ENCODE measurements around the gene CLRN3.

Gene CLRN3

DNA sequence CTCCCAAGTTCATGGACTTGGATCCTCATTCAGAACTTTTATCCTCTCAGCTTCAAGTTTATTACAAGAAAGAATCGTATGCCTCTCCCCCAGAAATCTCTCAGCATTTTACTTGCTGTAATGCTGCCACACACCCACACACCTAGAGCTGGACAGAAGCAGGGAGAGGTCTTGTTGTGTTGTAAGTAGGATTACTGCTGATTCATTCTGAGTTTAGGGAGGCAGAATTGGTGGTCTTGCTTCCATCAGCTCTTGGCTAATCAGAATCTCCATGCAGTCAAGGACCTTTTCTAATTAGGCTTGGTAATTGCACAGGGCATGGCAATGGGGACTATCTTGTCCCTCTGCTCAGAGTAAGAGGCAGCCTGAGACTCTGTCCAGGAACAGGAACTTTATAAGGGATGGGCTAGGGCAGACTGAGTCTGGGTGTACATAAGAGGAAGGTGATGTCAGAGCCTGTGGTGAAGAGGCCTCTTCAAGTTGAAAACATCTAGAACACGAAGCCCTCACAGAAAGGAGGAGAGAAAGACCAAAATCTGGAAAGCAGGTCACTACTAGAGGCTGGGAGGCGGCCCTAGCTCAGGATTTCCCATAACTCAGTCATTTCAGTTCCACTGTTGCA, 7.1 kb upstream of the CLRN3 start:
- DNase-seq (ENCODE audit: low spot score) = peak; percentile 67

DNA sequence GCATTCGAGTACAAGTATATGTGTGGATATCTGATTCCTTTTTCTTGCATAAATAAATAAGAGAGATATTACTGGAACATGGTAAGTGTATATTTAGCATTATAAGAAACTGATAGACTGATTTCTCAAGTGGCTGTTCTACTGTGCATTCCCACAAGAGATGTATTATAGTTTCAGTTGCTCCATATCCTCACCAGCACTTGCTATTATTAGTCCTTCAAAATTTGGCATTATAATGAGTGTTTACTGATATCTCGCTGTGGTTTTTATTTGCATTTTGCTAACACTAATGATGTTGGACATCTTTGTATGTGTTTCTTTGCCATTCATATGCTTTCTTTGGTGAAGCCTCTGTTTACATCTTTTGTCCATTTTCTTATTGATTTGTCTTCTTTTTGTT, 4.4 kb upstream of the CLRN3 start:
- no peak for DNase-seq (ENCODE audit: low spot score)

DNA sequence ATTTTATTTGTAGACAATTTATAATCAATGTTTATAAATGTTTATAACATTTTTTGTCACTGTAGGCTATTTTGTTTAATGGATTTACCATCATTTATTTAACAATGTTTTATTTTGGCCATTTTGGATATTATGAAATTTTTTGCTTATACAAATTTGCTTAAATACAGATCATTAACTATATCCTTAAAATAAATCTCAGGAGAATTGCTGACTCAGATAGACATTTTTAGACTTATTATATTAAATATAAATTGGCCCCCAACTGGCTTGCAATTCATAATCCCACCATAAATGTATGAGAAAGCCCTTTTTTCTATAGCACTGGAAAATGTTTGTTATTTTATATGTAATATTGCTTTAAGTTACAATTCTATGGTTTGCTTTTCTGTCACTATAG, 3.8 kb upstream of the CLRN3 start:
- no peak for DNase-seq (ENCODE audit: low spot score)

GRCh38 chr10:127894146-127894545, 1.4 kb upstream of the CLRN3 start:
- no peak for DNase-seq (ENCODE audit: low spot score)

DNA sequence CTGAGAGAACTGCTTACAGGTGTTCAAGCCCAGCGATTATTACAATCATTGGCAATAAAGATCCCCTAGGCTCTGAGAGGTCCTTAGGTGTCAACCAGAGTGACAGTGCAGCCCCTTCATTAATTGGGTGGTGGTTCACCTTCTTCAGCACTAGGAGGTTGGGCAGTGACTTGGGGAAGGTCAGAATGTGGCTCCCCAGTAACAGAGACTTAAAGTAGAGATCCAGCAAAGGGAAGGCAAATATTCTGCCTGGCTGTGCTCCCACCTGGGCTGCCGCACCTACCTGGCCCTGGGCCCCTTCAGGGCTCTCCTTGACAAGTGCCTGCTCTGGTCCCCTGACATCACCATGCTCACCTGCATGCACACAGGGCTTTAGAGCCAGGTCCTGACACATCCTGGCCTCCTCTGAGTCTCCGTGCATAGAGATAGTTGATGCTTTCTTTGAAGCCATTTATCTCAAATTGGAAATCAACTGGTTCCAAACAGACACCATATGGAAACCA, 1.9 kb downstream of the CLRN3 start:
- no peak for DNase-seq (ENCODE audit: low spot score)

DNA sequence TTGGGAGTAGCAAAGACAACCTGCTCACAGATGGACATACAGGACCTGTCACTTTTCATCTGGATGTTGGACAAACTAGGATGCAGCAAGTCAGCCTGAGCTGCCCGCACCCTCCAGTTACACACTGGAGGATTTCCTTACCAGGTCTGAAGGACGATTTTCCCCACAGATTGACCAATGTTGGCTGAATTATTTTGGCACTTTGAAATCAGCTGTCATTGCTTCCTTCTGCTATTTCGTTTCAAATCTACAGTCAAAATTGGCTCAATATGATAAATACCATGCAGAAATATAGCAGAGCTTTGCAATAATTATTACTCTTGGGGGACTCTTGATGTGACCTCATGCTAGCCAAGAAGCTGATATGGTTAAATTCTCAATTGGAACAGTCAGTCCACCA, 2.5 kb downstream of the CLRN3 start:
- no peak for DNase-seq (ENCODE audit: low spot score)

DNA sequence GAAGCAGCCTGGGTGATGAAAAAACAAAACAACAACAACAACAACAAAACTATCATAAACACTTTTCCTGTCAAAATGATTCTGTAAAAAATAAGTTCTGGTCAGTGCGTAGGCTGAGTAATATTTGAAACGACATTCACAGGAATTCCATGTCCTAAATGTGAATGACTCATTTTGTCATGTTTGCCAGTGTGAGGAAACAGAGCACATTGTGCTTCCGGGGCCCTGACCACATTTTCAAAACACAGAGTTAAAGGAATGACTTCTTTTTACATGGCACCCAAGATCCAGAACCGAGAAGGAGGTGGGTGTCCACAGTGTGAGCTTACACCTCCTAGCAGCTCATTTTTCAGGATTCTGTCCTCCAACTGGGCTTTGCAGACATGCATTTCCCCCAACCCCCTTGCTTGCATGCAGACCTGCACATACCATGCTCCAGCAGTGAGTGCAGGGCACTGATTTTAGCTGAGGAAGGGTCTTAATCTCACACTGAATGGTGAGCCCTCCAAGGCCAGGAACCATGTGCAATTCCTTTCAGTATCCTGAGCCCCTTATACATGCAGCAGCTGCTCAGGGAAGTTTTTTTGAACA, 3.0 kb downstream of the CLRN3 start:
- no peak for DNase-seq (ENCODE audit: low spot score)

- no peak for DNase-seq (ENCODE audit: low spot score)
Observed at GRCh38 chr10:127888521-127889312, 4.0 kb downstream of the CLRN3 start.

DNA sequence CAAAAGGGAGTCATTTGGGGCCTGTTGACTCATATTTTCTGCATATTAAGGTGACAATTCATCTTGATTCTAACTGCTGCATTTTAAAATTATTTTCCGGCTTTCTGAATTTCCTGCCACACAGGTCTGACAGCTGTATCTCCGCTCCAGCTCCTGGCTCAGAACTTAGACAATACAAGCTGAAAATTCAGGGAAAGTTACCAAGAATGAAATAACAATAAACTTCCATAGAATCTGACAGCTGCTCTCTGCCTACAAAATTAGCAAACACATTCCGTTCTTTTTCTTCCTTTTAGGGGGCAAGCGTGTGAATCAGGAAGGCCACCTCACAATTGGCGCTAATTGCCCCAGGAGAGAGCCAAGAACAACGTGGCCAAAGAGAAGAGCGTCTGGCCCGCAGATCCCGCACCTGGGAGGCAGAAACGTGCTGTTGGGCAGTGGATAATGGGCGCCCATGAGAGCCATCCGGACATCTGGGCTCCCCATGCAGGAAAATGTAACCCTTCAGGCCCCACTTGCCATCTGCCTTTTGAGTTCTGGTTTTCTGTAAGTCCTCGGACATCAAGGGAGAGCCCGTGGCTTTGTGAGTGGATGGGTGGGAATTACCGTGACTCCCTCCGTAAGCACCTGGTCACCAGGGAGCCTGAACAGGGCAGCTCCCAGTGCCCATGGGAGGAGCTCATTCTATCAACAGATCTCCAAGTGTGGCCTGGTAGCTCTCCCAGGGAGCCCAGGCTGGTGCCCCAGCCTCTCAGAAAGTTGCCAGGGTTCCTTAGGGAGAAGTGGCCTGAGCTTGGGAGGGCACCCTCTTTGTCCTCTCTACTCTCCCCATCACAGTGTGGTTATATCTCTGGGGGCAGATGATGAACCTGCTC, 5.0 kb downstream of the CLRN3 start:
- DNase-seq (ENCODE audit: low spot score) = no peak

GRCh38 chr10:127886371-127887051, 6.2 kb downstream of the CLRN3 start:
- DNase-seq (ENCODE audit: low spot score) = no peak

- no peak for DNase-seq (ENCODE audit: low spot score)
Observed at GRCh38 chr10:127884501-127884900, 8.2 kb downstream of the CLRN3 start.

DNA sequence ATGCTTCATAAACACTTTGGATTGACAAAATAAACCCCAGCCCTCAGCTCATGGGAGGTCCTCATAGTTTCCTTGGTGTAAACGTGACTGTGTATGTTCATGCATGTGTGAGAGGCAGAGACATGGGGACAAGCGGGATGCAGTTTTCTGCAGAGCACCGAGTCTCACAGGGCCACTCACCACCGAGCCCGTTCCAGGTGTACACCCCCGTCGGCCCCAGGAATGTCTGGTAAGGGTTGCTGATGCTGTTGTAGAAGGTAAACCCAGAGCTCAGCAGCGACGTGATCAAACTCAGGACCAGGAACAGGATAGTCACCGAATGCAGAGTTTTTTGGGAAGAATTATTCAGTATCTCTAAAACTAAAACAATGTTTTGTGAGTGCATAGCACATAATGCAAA, 9.2 kb downstream of the CLRN3 start:
- DNase-seq (ENCODE audit: low spot score) = no peak

DNA sequence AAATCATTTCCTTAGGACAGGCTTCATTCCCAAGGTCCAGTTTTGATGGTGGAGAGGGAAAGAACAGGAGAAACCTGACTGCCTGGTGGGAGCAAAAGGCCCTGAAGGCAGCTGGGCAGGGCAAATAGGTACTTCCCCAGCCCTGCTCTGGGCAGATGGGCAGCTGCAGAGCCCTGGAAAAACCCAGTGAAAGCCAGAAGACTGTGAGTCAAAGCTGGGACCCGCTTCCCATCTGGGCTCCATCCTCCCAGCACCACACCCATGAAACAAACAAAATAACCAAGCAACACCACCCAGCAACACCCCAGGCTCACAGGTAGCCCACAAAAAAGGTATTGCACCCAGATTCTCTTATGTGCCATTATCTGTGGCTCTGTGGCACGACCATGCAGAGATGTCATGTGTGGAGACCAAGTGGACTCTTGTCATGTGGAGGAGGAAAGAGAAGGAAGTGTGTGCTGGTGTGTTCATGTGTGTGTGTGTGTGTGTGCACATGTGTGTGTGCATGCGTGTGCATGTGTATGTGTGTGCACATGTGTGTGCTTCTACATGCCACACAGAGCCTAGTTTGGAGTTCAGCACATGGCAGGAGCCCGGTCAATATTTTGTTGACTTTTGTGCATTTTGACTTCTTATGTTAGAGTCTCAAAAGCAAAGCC, 9.8 kb downstream of the CLRN3 start:
- DNase-seq (ENCODE audit: low spot score) = no peak

DNA sequence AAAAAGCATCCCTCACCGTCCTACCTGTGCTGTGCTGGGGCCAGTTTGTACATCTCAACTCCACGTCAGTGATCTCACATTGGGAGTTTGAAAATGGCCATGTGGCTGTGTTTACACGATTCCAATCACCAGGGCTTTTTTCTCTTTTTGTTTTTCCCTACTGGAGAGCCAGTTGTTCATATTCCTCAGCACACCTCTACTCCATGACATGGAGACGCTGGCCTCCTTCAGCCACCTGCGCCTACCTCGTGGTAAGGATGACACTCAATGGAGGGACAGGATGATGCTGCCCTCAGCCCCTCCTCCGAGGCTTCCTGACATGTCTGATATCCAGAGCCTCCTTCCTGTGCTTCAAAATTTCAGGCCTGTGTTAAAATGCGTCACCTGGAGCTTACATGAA, 10.3 kb downstream of the CLRN3 start:
- no peak for DNase-seq (ENCODE audit: low spot score)

DNA sequence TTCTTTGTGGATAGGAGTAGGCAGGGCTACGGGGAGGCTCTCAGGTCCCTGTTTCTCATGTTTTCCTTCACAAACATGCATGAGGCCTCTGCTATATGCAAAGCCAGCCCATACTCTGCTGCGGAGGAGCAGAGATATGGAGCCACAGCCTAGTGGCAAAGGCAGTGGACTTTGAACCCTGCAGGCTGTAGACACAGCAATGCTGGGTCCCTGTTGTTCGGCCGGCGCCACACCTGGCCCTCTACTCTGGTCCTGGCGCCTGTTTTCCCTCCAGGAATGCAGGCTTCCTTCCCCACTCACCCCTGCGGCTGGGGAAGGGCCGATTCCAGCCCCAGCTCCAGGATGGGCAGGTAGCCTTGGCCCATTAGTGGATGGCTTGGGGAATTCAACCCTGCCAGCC, 11.5 kb downstream of the CLRN3 start:
- no peak for DNase-seq (ENCODE audit: low spot score)

DNA sequence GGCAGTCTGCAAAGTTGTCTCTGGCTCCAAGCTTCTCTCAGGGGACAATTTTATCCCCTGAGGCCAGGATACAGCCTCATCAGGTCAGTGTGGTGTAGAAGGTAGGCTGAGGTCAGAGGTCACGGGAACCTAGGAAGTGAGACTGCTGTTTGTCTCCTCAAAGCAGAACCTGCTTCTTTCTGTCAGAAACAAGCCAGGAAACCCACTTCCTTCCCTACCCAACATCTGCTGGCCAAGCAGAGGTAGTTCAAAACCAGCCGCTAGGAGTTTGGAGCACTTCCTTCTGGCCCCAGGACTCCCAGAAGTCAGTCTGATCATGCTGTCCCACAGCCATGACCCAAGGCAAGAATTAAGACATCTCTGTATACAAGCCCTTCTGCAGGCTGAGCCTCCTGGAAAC, 12.2 kb downstream of the CLRN3 start:
- peak; percentile 77 for DNase-seq (ENCODE audit: low spot score)

DNA sequence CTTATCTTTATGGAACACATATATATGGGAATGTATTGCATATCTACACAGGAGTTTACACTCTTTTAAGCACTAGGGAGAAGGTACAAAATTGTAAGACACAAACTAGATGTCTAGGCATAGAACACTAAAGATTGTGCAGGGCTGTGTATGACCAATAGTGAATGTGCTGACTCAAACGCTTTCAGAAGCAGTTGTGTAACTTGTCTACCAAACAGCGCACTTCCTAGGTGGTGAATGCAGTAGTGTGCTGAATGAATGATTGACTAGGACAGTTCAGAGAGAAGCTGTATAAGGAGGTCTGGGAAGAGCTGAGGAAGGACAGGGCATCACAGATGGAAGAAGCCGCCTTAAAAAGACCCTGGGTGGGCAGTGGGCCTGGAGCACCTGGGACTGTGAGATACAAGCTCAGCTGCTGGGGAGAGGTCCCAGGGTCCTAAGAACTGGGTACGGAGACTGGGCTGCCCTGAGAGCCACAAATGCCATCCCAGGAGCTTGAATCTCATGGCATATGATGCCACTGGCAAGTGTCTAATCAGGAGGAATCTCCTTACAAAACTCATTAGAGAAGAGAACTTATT, 14.2 kb downstream of the CLRN3 start:
- peak; percentile 71 for DNase-seq (ENCODE audit: low spot score)

DNA sequence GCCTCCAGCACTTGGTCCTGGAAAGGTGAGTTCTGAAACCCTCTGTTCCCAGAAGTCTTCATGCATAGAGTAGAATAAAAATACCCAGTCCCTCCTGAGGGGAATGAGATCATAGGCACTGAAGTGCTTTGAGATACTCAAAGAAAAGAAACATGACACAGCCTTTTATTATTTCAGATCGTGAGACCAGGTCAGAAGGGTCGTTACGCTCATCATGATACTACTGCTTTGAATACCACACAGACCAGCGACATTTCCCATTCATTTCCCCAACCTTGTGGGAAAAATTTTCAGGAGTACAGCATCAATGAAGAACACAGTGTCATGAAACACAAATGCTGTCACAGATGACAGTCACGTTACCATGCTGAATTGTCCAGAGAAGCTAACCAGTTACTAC, 15.0 kb downstream of the CLRN3 start:
- no peak for DNase-seq (ENCODE audit: low spot score)

GRCh38 chr10:127877116-127877515, 15.6 kb downstream of the CLRN3 start:
- no peak for DNase-seq (ENCODE audit: low spot score)

DNA sequence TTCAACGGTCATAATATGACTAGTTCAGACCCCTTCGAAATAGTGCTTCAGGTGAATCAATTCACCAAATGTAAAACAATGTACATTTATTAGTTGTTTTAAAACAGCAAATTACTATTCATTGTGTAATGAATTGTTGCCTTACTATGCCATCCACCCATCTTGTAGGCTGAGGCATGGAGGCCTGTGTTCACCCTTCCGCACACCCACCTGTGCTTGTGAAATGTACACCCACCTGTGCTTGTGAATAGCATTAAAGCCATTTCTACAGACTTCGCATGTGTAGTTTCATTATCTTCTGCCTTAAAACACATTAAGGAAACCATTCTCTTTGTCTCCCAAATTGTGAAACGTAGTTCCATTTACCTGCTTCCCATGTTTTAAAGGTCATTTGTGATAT, 16.8 kb downstream of the CLRN3 start:
- DNase-seq (ENCODE audit: low spot score) = no peak

DNA sequence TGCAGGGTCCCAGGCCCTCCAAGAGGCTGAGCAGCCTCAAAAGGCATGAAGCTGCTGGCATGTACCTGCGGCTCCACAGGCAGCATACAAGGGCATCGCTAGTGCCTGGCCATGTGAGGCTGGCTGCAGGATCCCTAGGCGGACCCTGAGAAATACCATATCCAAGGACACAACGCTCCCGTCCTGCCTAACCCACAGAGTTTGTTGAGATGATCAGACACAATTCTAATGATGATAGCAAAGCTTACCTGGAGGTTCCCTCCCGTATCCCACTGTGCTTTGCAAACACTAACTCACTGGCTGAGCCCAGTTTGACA, 17.3 kb downstream of the CLRN3 start:
- DNase-seq (ENCODE audit: low spot score) = no peak

Data from pons (tissue), 1 donor.